Kidney epithelial cell (primary cell): ENCODE measurements around the gene TAF4. TPM values are rescaled to one million over a fixed set of nuclear protein-coding genes. Genes with fewer than 3 reads are reported as not detected.
"Not testable (repeated sequence)": the region's sequence is repeated elsewhere in the genome, so short reads cannot be mapped to it uniquely, and the experiment has no call there.

Experiments
- DNase-seq: peaks from one replicate; pipeline ENCODE4 v3.0.0-alpha.2; 2010; ENCODE audit warnings: low read depth
- H3K27me3 ChIP-seq: 2 replicates; pipeline ENCODE4 v1.6.0; 2011; ENCODE audit warnings: low read length; ENCODE audit not compliant: control insufficient read depth, insufficient read depth
- H3K36me3 ChIP-seq: 2 replicates; pipeline ENCODE4 v1.5.1; 2011; ENCODE audit warnings: low read length; ENCODE audit not compliant: control insufficient read depth, insufficient read depth
- H3K4me3 ChIP-seq: 2 replicates; pipeline ENCODE4 v1.5.1; 2011; ENCODE audit warnings: low read depth, mild to moderate bottlenecking, control low read depth, low read length
- CTCF ChIP-seq: IDR thresholded peaks from 2 replicates; pipeline ENCODE4 v1.5.1; 2011; ENCODE audit warnings: mild to moderate bottlenecking, moderate library complexity, low read length, control low read depth, inconsistent platforms; ENCODE audit not compliant: insufficient read depth, poor library complexity, severe bottlenecking
- total RNA-seq: library from RNA; depleted of rRNA; stranded (reverse); fragments of >200 nt; gene quantifications from 2 replicates; pipeline ENCODE4 v1.2.3, GENCODE V29; 2015

Gene TAF4
- total RNA-seq, 1 donor from 2014 or later, result 5.9 TPM

GRCh38 chr20:61973515-61974356 is 91.9 kb downstream of the TAF4 start:
- DNase-seq, result no peak
- Histone ChIP-seq H3K27me3 (peaks cover 4% of the 10 kb centered on the region), H3K36me3 (no peaks in the 10 kb centered on the region), H3K4me3 (no peak overlapping the region)
- TF ChIP-seq CTCF, result no peak

DNA sequence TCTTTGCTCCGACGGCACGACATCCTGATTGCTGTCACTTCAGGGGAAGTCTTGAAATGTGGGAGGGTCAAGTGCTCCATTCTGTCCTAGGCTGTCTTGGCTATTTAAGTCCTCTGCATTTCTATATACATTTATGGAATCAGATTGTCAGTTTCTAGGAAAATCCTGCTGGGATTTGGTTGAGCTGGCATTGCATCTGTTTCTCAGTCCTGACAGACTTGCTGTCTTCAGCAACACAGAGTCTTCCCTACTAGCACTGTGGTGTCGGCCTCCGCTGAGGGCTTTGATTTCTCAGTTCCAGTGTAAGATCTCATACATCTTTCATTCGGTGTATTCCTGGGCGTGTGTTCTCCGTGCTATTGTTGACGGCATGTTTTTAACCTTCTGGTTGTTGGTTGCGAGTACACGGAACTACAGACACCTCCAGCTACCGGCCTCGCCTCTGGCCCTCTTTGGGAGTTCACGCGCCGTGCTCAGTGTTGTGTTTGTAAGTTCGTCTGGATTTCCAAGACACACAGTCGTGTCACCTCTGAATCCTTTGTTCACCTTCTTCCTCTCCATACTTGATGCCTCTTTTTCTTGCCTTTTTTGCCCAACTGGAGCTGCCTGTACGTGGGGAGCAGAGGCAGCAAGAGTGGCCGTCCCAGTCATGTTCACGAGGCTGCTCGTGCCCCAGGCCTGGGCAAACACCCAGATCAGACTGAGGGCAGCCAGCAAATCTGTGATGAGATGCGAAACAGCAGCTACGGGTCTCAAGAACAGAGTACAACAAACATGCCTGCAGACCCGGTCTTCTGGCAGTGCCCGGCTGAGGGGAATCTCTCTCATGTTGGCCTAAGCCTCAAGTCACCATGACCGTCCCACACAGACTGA is 92.8 kb downstream of the TAF4 start:
- Histone ChIP-seq H3K27me3 (peaks cover 8% of the 10 kb centered on the region), H3K4me3 (no peak overlapping the region), H3K36me3 (no peaks in the 10 kb centered on the region)
- no peak for TF ChIP-seq CTCF
- no peak for DNase-seq

GRCh38 chr20:61971595-61971994 is 94.1 kb downstream of the TAF4 start:
- peaks cover 14% of the 10 kb centered on the region for H3K27me3 ChIP-seq
- H3K36me3 ChIP-seq, DNase-seq, H3K4me3 ChIP-seq: not testable (repeated sequence)

DNA sequence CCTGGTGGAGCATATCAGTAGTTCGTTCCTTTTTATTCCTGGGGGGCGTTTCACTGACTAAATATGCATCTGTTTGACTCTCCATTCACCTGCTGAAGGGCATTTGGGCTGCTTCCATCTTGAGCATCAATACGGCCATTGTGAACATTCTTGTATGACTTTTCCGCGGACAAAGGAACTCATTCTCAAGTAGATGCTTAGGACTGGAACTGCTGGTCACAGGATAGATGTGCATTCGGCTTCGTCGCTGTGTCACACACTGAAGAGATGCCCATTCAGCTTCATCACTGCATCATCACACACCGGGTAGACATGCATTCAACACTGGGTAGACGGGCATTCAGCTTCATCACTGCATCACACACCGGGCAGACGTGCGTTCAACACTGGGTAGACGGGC is 95.3 kb downstream of the TAF4 start:
- DNase-seq, result no peak
- TF ChIP-seq CTCF, result no peak
- Histone ChIP-seq H3K36me3 (no peaks in the 10 kb centered on the region), H3K27me3 (peaks cover 26% of the 10 kb centered on the region), H3K4me3 (no peak overlapping the region)

DNA sequence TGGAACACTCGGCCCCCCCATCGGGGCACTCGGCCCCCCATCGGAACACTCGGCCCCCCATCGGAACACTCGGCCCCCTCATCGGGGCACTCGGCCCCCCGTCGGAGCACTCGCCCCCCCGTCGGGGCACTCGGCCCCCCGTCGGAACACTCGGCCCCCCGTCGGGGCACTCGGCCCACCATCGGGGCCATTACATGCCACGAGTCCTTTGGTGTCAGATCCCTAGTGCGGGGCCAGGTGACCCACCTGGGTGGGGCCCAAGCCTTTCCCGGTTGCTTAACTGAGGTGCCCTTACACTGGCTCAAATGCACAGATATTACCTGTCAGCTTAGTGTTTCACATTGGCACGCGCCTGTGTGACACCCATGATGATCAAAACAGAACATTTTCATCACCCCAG is 95.9 kb downstream of the TAF4 start:
- Histone ChIP-seq H3K27me3 (peaks cover 32% of the 10 kb centered on the region), H3K4me3 (no peak overlapping the region), H3K36me3 (no peaks in the 10 kb centered on the region)
- no peak for DNase-seq
- no peak for TF ChIP-seq CTCF

DNA sequence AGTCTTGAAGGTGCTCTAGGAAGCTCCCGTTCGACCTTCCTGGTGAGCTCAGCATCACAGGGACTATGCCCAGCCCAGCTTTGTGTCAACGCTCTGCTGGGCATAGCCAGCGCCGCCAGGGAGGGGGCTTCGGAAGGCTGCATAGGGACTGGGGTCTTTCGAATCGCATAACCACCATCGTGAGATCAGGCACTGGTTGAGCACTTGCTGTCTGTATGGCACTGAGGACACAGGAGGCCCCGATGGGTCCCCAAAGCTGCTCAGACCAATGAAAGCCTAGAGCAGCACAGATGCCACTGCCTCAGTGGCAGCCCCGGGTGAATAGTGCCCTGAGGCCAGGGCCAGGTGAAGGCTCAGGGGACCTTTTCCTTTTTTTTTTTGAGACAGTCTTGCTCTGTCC is 96.7 kb downstream of the TAF4 start:
- H3K4me3 ChIP-seq, result no peak overlapping the region
- peaks cover 37% of the 10 kb centered on the region for H3K27me3 ChIP-seq
- no peak for TF ChIP-seq CTCF
- DNase-seq, result no peak
- no peaks in the 10 kb centered on the region for H3K36me3 ChIP-seq
